OCI-LY3 (cell line): ENCODE data around the gene NUTF2.

Experiments
- EZH2phosphoT487 ChIP-seq: fragments of 200-600 bp; shearing (Covaris generic); IDR thresholded peaks from 2 replicates; pipeline ENCODE4 v1.6.1; 2018; ENCODE audit warnings: antibody characterized with exemption, mixed run types, low read depth
- TF ChIP-seq, protein P1 (sequence below): fragments of 200-600, 300-600 bp; sonication (generic); IDR thresholded peaks from 2 replicates; pipeline ENCODE4 v1.5.1; 2014; ENCODE audit warnings: antibody characterized with exemption, low read length, low read depth

DNA sequence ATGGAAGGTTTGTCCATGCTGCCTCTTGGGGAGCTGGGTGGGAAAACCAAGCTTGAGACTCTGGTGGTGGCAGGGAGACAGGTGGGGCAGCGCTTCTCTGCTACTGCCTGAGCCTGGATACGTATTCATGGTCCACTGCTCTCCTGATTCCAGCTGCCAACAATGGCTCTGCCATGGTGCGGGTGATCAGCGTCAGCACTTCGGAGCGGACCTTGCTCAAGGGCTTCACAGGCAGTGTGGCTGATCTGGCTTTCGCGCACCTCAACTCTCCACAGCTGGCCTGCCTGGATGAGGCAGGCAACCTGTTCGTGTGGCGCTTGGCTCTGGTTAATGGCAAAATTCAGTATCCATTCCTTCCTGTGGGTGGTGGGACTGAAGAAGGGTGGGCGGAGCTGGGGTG, 30.3 kb downstream of the NUTF2 start:
- TF ChIP-seq, protein P1, sequence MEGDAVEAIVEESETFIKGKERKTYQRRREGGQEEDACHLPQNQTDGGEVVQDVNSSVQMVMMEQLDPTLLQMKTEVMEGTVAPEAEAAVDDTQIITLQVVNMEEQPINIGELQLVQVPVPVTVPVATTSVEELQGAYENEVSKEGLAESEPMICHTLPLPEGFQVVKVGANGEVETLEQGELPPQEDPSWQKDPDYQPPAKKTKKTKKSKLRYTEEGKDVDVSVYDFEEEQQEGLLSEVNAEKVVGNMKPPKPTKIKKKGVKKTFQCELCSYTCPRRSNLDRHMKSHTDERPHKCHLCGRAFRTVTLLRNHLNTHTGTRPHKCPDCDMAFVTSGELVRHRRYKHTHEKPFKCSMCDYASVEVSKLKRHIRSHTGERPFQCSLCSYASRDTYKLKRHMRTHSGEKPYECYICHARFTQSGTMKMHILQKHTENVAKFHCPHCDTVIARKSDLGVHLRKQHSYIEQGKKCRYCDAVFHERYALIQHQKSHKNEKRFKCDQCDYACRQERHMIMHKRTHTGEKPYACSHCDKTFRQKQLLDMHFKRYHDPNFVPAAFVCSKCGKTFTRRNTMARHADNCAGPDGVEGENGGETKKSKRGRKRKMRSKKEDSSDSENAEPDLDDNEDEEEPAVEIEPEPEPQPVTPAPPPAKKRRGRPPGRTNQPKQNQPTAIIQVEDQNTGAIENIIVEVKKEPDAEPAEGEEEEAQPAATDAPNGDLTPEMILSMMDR, result no peak
- TF ChIP-seq EZH2phosphoT487, result no peak
